Adrenal gland (tissue), 5 donors: ENCODE results near the gene CRELD1.
"Not testable (repeated sequence)": the region's sequence is repeated elsewhere in the genome, so short reads cannot be mapped to it uniquely, and the experiment has no call there.

Source experiments
- POLR2A ChIP-seq, 2 donors: fragments of 450-650 bp; IDR thresholded peaks; one replicate each; pipeline ENCODE4 v1.6.1; 2017; ENCODE audit warnings: antibody characterized with exemption in 2 of 2, mild to moderate bottlenecking in 2 of 2, moderate library complexity in 1 of 2
- TF ChIP-seq, protein P1 (sequence below), 6 experiments: fragments of 450-650 bp in 4 of 6; fragments of 200-600 bp in 2 of 6; sonication (generic) in 1 of 6; IDR thresholded peaks; 1 replicate in 5 of 6; 2 replicates in 1 of 6; pipeline versions ENCODE4 v1.5.1 to v1.8.0; 2016 to 2021; ENCODE audit warnings: antibody characterized with exemption in 6 of 6, mild to moderate bottlenecking in 2 of 6, moderate library complexity in 1 of 6
- donor health status: DM: no; HTN: no; CAD: no.

DNA sequence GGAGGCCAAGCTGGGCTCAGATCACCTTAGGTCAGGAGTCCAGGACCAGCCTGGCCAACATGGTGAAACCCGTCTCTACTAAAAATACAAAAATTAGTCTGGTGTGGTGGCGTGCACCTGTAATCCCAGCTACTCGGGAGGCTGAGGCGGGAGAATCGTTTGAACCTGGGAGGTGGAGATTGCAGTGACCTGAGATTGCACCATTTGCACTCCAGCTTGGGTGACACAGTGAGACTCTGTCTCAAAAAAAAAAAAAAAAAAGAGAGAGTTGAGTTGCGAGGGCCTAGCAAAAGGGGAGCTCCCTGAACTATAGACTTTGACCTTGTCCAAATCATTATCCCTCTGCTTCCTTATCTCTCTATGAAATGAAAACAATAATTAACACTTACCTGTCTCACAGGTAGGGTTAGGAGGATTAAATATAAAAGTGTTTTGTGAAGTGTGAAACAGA lies 32.6 kb upstream of the CRELD1 start:
- TF ChIP-seq, protein P1, sequence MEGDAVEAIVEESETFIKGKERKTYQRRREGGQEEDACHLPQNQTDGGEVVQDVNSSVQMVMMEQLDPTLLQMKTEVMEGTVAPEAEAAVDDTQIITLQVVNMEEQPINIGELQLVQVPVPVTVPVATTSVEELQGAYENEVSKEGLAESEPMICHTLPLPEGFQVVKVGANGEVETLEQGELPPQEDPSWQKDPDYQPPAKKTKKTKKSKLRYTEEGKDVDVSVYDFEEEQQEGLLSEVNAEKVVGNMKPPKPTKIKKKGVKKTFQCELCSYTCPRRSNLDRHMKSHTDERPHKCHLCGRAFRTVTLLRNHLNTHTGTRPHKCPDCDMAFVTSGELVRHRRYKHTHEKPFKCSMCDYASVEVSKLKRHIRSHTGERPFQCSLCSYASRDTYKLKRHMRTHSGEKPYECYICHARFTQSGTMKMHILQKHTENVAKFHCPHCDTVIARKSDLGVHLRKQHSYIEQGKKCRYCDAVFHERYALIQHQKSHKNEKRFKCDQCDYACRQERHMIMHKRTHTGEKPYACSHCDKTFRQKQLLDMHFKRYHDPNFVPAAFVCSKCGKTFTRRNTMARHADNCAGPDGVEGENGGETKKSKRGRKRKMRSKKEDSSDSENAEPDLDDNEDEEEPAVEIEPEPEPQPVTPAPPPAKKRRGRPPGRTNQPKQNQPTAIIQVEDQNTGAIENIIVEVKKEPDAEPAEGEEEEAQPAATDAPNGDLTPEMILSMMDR (IDR thresholded peaks at IDR 0.05): not testable (repeated sequence)
- TF ChIP-seq POLR2A (IDR thresholded peaks at IDR 0.05): not testable (repeated sequence)
